WTC11 (cell line): ENCODE data around the gene GRAMD1A. TPM values are rescaled to one million over a fixed set of nuclear protein-coding genes. Genes with fewer than 3 reads are reported as not detected.
"Not testable (repeated sequence)": the region's sequence is repeated elsewhere in the genome, so short reads cannot be mapped to it uniquely, and the experiment has no call there.

Experiments used
- ATAC-seq: fragments of 200-7000 bp; cut with Tn5 transposase; 2 replicates; pipeline ENCODE4 v1.10.0; 2021; ENCODE audit warnings: mild to moderate bottlenecking, moderate library complexity
- CTCF ChIA-PET: fragments of 300-600 bp; sonication (Branson Sonifier 250); formaldehyde crosslinking; loops from one replicate; lab custom pipeline; 2021; ENCODE audit warnings: antibody characterized with exemption; lab: Charles Lee
- POLR2A ChIA-PET: fragments of 350-600 bp; sonication (Branson Sonifier 250); formaldehyde crosslinking; loops from one replicate; lab custom pipeline; 2021; ENCODE audit warnings: antibody characterized with exemption; lab: Charles Lee
- DNase-seq: peaks from one replicate; pipeline ENCODE4 v3.0.0; 2021; ENCODE audit warnings: low spot score
- H3K27ac Mint-ChIP-seq: 2 replicates; pipeline ENCODE4 v1.8.0; 2021; ENCODE audit warnings: mixed read lengths
- H3K27me3 Mint-ChIP-seq: 2 replicates; pipeline ENCODE4 v1.8.0; 2021; ENCODE audit warnings: low read depth, mild to moderate bottlenecking, moderate library complexity, mixed read lengths
- H3K36me3 Mint-ChIP-seq: 2 replicates; pipeline ENCODE4 v1.8.0; 2021; ENCODE audit warnings: mixed read lengths
- H3K4me1 Mint-ChIP-seq: 2 replicates; pipeline ENCODE4 v1.8.0; 2022; ENCODE audit warnings: mixed read lengths
- H3K4me3 Mint-ChIP-seq: 2 replicates; pipeline ENCODE4 v1.8.0; 2021; ENCODE audit warnings: mild to moderate bottlenecking, moderate library complexity, mixed read lengths
- H3K9me3 Mint-ChIP-seq: 2 replicates; pipeline ENCODE4 v1.8.0; 2021; ENCODE audit warnings: mixed read lengths
- CREB1 ChIP-seq: sonication (generic); formaldehyde crosslinking; IDR thresholded peaks from 2 replicates; pipeline ENCODE4 v1.8.0; 2023; ENCODE audit warnings: mild to moderate bottlenecking, missing genetic modification reagents
- CREM ChIP-seq: sonication (generic); formaldehyde crosslinking; IDR thresholded peaks from 2 replicates; pipeline ENCODE4 v1.8.1; 2022; ENCODE audit warnings: mild to moderate bottlenecking, missing genetic modification reagents, moderate library complexity
- FOXP1 ChIP-seq: sonication (generic); formaldehyde crosslinking; IDR thresholded peaks from 2 replicates; pipeline ENCODE4 v1.8.0; 2022; ENCODE audit warnings: missing genetic modification reagents, mild to moderate bottlenecking, moderate library complexity, borderline replicate concordance
- GABPB1 ChIP-seq: sonication (generic); formaldehyde crosslinking; IDR thresholded peaks from 2 replicates; pipeline ENCODE4 v1.8.1; 2023; ENCODE audit warnings: mild to moderate bottlenecking, missing genetic modification reagents
- JUN ChIP-seq: sonication (generic); formaldehyde crosslinking; IDR thresholded peaks from 2 replicates; pipeline ENCODE4 v1.8.0; 2023; ENCODE audit warnings: mild to moderate bottlenecking, missing genetic modification reagents
- NR1H2 ChIP-seq: sonication (generic); formaldehyde crosslinking; IDR thresholded peaks from 2 replicates; pipeline ENCODE4 v1.9.0; 2021; ENCODE audit warnings: mild to moderate bottlenecking, moderate library complexity, missing genetic modification reagents
- RELA ChIP-seq: sonication (generic); formaldehyde crosslinking; IDR thresholded peaks from 2 replicates; pipeline ENCODE4 v1.8.1; 2022; ENCODE audit warnings: missing genetic modification reagents, mild to moderate bottlenecking, borderline replicate concordance
- ZNF121 ChIP-seq: sonication (generic); formaldehyde crosslinking; IDR thresholded peaks from 2 replicates; pipeline ENCODE4 v1.8.0; 2023; ENCODE audit warnings: missing genetic modification reagents
- ZNF423 ChIP-seq: fragments of 250-450 bp; sonication (Bioruptor Pico); IDR thresholded peaks from 2 replicates; pipeline ENCODE4 v2.1.2; 2022; ENCODE audit warnings: mild to moderate bottlenecking, moderate library complexity
- total RNA-seq: library from RNA; stranded (reverse); gene quantifications from 3 replicates; pipeline ENCODE4 v1.2.3, GENCODE V29; 2021
- TF ChIP-seq, protein P1 (sequence below): sonication (generic); formaldehyde crosslinking; IDR thresholded peaks from 2 replicates; pipeline ENCODE4 v1.8.0; 2023; ENCODE audit warnings: missing genetic modification reagents
- TF ChIP-seq, protein P2 (sequence below): sonication (generic); formaldehyde crosslinking; IDR thresholded peaks from 2 replicates; pipeline ENCODE4 v1.8.0; 2022; ENCODE audit warnings: mild to moderate bottlenecking, missing genetic modification reagents
- TF ChIP-seq, protein P3 (sequence below): sonication (generic); formaldehyde crosslinking; IDR thresholded peaks from 2 replicates; pipeline ENCODE4 v1.8.1; 2023; ENCODE audit warnings: mild to moderate bottlenecking, missing genetic modification reagents

Gene GRAMD1A
- total RNA-seq, 1 experiment from 2014 or later: 389 TPM

- DNase-seq: no peak
- ChIA-PET CTCF (no interaction called here), POLR2A (no interaction called here)
- Mint-ChIP-seq H3K4me3 (no peak overlapping the region), H3K36me3 (no peaks in the 10 kb centered on the region), H3K27ac (no peak overlapping the region), H3K4me1 (peaks cover 24% of the 10 kb centered on the region), H3K27me3 (peaks cover 2% of the 10 kb centered on the region; the same call in 1 of the 2 replicates), H3K9me3 (peaks cover 7% of the 10 kb centered on the region)
- no peak for TF ChIP-seq RELA (CRISPR knock-in tag)
- TF ChIP-seq ZNF121 (CRISPR knock-in tag): peak; percentile 39; the same call in 1 of the 2 replicates
- ATAC-seq: no peak
Observed at GRCh38 chr19:34991542-34992333, 8.4 kb upstream of the GRAMD1A start.

GRCh38 chr19:34992582-34992981 lies 7.5 kb upstream of the GRAMD1A start:
- DNase-seq, POLR2A ChIA-PET, H3K4me3 Mint-ChIP-seq, CTCF ChIA-PET, H3K27me3 Mint-ChIP-seq, H3K27ac Mint-ChIP-seq, ATAC-seq, H3K36me3 Mint-ChIP-seq, H3K9me3 Mint-ChIP-seq: not testable (repeated sequence)
- peaks cover 32% of the 10 kb centered on the region for H3K4me1 Mint-ChIP-seq

DNA sequence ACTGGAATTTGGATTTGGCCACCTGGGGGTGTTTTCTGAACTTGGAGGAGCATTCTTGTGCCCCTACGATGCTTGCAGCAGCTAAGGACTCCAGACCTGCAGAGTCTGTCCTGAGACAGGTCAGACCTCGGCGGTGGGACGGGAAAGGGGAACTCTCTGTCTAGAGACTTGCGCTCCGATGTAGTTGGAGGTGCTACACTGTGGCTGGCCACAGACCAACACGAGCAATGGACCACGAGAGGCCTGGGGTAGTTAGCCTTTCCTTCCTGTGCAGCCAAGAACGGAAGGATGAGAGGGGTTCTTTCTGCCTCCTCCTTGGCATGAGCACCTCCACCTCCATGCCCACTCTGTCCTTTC lies 5.9 kb upstream of the GRAMD1A start:
- ChIA-PET POLR2A (no interaction called here), CTCF (interaction anchor here (2.0 kb wide), 1 partner anchor 155 kb away, joined by 9 read pairs; no protein-coding TSS in a partner anchor)
- H3K27ac Mint-ChIP-seq: no peak overlapping the region
- ATAC-seq (no peak), DNase-seq (no peak)
- H3K4me3 Mint-ChIP-seq: no peak overlapping the region
- H3K27me3 Mint-ChIP-seq: peaks cover 2% of the 10 kb centered on the region; the same call in 1 of the 2 replicates
- TF ChIP-seq, protein P1, sequence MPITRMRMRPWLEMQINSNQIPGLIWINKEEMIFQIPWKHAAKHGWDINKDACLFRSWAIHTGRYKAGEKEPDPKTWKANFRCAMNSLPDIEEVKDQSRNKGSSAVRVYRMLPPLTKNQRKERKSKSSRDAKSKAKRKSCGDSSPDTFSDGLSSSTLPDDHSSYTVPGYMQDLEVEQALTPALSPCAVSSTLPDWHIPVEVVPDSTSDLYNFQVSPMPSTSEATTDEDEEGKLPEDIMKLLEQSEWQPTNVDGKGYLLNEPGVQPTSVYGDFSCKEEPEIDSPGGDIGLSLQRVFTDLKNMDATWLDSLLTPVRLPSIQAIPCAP (CRISPR knock-in tag): no peak
- TF ChIP-seq FOXP1 (CRISPR knock-in tag): no peak
- TF ChIP-seq CREB1 (CRISPR knock-in tag): no peak
- H3K36me3 Mint-ChIP-seq: no peaks in the 10 kb centered on the region
- peaks cover 4% of the 10 kb centered on the region for H3K9me3 Mint-ChIP-seq
- peaks cover 44% of the 10 kb centered on the region for H3K4me1 Mint-ChIP-seq

DNA sequence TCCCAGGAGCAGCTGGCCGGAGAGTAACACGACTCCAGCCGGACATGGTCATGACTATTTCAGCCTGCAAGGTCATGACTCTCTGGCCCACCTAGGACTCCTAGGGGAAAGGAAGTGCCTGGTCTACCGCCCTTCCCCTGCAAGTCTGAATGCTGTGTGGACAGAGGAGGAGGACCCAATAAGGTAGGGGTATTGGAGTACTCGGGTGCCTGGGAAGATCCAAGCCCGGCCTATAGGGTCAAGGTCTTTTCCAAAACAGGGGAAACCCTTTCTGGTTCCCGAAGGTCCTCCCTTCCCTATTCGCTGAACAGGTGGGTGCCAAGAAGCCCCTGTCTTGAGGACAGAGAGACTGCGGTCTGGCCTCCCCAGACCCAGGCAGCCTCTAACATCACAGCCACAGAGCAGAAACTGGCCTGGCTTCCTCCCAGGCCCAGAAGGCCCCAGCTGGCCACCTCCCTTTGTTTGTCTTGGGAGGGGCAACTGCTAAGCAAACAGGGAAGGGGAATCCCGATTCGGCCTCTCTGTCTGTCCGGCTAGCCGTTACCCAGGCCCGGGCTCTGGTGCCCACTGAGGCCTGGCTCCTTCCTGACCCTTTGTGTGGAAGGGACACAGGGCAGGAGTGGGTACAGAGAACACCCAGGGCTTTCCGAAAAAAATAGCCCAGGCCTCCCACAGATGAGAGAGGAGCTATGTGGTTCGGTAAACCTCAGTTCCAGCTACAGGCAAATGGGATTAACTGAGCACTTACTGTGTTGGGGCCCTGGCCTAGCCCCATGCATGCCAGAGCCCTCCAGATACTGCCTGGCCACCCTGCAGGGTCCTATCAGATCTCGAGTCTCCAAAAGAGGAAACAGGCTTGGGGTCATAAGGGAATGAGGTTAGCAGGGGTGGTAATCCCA lies 5.2 kb upstream of the GRAMD1A start:
- POLR2A ChIA-PET: interaction anchor here (0.6 to 1.3 kb wide), 2 partner anchors 9 to 37 kb away, joined by 4 to 5 read pairs; no protein-coding TSS in a partner anchor

DNA sequence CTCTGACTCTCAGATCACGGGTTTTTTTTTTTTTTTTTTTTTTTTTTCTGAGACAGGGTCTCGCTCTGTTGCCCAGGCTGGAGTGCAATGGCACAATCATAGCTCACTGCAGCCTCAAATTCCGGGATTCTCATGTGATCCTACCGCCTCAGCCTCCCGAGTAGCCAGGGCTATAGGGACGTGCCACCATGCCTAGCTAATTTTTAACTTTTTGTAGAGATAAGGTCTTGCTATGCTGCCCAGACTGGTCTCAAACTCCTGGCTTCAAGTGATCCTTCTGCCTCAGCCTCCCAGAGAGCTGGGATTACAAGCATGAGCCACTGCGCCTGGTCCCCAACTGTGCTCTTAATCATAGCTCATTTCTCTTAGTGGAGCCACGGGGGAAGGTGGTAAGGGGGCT lies 4.6 kb upstream of the GRAMD1A start:
- H3K4me1 Mint-ChIP-seq: peaks cover 44% of the 10 kb centered on the region

More for the DNA sequence above, 5.2 kb upstream of the GRAMD1A start:
- TF ChIP-seq, protein P2, sequence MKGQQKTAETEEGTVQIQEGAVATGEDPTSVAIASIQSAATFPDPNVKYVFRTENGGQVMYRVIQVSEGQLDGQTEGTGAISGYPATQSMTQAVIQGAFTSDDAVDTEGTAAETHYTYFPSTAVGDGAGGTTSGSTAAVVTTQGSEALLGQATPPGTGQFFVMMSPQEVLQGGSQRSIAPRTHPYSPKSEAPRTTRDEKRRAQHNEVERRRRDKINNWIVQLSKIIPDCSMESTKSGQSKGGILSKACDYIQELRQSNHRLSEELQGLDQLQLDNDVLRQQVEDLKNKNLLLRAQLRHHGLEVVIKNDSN: no peak
- TF ChIP-seq NR1H2 (CRISPR knock-in tag) (no peak), ZNF423 (CRISPR knock-in tag) (no peak), GABPB1 (CRISPR knock-in tag) (peak; percentile 60; the same call in 1 of the 2 replicates), JUN (CRISPR knock-in tag) (no peak)
- TF ChIP-seq, protein P3, sequence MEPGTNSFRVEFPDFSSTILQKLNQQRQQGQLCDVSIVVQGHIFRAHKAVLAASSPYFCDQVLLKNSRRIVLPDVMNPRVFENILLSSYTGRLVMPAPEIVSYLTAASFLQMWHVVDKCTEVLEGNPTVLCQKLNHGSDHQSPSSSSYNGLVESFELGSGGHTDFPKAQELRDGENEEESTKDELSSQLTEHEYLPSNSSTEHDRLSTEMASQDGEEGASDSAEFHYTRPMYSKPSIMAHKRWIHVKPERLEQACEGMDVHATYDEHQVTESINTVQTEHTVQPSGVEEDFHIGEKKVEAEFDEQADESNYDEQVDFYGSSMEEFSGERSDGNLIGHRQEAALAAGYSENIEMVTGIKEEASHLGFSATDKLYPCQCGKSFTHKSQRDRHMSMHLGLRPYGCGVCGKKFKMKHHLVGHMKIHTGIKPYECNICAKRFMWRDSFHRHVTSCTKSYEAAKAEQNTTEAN (CRISPR knock-in tag): no peak
- TF ChIP-seq, all 79 proteins: peak for 1
- H3K27ac Mint-ChIP-seq: no peak overlapping the region
- DNase-seq (no peak), ATAC-seq (no peak)
- H3K27me3 Mint-ChIP-seq: peaks cover 2% of the 10 kb centered on the region; the same call in 1 of the 2 replicates
- H3K36me3 Mint-ChIP-seq: no peaks in the 10 kb centered on the region
- peaks cover 44% of the 10 kb centered on the region for H3K4me1 Mint-ChIP-seq
- H3K4me3 Mint-ChIP-seq: no peak overlapping the region
- CTCF ChIA-PET: interaction anchor here (1.4 to 2.0 kb wide), 4 partner anchors 10 to 156 kb away, joined by 3 to 9 read pairs (median 6); no protein-coding TSS in a partner anchor
- peaks cover 4% of the 10 kb centered on the region for H3K9me3 Mint-ChIP-seq

More for the DNA sequence above, 4.6 kb upstream of the GRAMD1A start:
- no peak for DNase-seq
- TF ChIP-seq CREM (CRISPR knock-in tag): no peak
- peak; percentile 84 for TF ChIP-seq ZNF121 (CRISPR knock-in tag)
- Mint-ChIP-seq H3K9me3 (peaks cover 4% of the 10 kb centered on the region), H3K27me3 (peaks cover 2% of the 10 kb centered on the region; the same call in 1 of the 2 replicates), H3K27ac (no peak overlapping the region), H3K36me3 (no peaks in the 10 kb centered on the region), H3K4me3 (no peak overlapping the region)
- CTCF ChIA-PET: interaction anchor here (1.4 to 2.0 kb wide), 4 partner anchors 10 to 157 kb away, joined by 3 to 9 read pairs (median 6); no protein-coding TSS in a partner anchor
- no peak for ATAC-seq
- POLR2A ChIA-PET: interaction anchor here (0.6 to 1.3 kb wide), 2 partner anchors 10 to 36 kb away, joined by 4 to 5 read pairs; no protein-coding TSS in a partner anchor
